ENCODE measurements around the gene MX2.
"Not testable (repeated sequence)": the region's sequence is repeated elsewhere in the genome, so short reads cannot be mapped to it uniquely, and the experiment has no call there.

The MX2 gene

DNA sequence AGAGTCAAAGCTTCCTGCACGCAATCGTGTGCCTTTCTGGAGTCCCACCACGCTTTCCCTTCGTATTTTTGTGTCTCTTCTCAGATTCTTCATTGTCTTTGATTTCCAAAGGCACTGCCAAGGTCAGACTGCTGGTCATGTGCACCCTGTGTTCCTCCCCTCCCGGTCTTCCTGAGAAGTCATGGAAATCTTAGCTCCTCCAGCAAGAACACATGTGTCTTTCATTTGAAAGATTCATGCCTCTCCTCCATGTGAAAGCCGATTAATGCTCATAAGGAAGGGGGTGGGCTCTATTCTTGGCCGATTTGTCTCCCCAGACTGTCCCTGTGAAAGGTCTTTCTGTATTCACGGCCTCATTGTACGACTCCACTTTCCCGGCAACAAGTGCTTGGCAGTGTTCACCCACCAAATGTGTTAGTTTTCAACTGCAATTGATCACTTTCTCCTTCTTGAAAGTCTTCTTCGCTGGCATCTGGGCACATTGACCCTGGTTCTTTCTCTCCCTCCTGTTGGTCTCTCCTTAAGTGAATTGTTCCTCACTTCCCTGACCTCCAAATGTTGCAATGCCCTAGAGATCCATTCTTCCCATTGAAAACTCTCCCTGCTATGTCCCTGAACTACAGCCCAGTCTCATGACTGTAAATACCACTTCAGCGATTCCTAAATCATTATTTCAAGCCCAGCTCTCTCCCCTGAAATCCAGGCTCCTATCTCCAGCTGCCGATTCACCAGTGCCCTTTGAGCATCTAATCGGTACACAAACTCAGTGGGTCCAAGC, 25.4 kb downstream of the MX2 start:
- peak in 1 of 4 experiments; percentile 1 for DNase-seq

DNA sequence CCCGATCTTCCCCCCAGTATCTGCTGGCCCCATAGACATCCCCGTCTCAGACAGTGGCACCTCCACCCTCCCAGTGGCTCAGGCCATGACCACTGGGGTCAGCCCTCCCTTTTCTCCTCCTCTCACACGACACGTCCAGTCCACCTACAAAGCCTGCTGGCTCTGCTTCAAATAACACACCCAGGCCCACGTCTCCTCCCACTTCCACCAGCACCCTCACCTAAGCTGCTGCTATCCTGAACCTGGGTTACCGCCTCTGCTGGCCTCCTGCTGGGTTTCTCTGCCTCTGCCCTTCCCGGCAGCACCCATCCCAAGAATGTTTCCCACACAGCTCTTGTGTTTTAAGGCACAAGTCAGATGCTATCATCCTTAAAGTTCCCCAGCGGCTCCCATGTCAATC, 26.0 kb downstream of the MX2 start:
- no peak for DNase-seq

DNA sequence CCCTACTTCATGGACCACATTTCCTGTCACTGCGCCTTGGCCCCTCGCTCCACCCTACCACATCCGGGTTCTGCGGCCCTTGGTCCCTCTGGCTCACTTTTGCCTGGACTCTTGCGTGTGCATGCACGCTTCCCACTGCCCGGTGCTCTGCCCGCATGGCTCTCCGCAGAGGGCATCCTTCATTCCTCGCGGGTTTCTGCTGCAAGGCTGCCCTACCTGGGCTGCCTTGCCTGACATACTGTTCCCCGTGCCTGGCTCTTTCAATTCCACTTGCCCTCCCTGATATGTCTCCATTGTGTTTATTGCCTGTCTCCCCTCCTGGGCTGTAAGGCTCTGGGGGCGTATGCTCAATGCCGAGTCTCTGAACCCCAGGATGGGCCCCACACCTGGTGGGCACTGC, 26.4 kb downstream of the MX2 start:
- no peak for DNase-seq

DNA sequence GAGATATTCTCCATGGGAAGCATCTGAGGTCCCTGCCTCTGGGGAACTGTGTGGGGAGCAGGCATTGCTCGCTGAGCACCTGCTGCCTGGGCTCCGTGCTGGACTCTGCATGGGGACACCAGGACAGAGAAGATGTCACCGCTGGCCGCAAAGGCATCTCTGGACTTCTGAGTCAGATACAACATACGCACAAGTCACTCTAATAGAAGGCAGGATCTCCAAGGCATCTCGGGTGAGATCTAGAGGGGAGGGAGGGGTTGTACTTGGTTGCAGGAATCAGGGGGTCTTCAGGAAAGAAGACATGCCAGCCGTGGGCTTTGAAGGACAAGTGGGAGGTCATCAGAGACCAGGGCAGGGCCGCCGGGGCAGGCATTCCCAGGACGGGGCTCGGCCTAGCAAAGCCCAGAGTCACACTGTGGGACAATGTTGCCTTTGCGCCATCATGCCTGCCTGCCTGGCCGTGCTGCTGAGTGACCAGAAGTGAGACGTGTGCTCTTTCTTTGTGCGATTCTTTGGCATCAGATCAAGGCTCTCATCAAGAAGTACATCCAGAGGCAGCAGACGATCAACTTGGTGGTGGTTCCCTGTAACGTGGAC, 28.3 kb downstream of the MX2 start:
- DNase-seq, result no peak

DNA sequence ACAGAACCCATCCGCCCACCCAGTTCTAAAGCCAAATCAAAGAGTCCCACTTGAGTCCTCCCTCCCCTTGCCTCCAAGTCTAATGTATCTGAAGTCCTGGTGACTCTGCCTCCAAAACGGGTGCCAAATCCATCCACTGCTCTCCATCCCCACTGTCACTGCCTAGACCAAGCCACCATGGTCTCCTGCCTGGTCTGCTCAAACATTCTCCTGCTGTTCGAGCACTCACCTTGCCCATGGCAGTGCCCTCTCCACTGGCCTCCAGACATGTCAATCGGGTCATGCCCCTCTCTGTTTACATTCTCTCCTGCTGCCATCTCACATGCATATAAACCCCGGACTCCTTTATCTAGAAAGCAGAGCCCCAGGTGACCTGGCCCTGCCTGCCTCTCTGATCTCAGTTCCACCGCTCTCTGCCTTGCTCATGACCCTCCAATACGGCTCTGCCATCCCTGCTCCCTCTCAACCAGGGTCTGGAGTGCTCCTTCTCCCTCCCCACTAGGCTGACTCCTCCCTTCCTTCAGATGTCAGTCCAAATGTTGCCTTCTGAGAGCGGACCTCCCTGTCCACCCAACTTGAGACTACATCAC, 32.1 kb downstream of the MX2 start:
- DNase-seq, result no peak

DNA sequence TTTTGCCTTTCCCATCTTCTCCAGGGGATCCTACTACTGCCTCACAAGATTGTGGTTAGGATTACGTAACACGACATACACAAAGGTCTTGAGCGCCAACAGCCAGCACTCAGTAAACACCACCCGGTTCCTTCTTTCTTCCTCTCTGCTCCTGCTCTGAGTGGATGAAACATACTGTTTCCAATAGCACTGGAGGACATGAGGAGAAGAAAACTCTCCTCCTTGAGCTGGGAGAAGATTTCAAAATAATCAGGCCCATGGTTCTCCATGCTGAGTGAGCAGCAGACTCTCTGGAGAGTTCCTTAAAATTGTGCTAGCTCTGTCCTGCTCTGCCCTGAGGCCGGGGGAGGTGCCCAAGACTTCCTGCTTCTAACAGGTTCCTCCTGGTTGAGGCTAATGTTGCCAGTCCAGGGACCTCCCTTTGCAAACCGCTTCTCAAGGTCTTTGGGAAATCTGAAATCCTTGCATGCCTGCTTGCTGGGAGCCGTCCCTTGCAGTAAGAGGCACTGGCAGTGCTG, 34.8 kb downstream of the MX2 start:
- peak; percentile 81 to 93 (median 92) for DNase-seq

GRCh38 chr21:41397471-41397891, 35.7 kb downstream of the MX2 start:
- peak; percentile 71 to 86 (median 74) for DNase-seq

GRCh38 chr21:41398251-41398650, 36.4 kb downstream of the MX2 start:
- peak in 1 of 4 experiments; percentile 1 for DNase-seq

DNA sequence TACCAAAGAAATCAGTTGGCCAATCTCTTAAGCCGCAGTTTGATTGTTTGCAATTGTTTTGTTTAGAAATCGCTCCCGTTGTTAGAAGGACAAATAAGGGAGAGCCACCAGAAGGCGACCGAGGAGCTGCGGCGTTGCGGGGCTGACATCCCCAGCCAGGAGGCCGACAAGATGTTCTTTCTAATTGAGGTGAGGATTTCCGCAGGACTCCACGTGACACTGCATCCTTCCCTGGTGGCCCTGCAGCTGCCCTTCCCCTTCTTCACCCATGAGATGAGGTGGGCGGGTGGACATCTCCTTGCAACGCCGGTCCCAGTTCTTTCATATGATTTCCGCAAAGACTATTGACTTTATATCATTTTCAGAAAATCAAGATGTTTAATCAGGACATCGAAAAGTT, 37.0 kb downstream of the MX2 start:
- DNase-seq, result peak in 1 of 4 experiments; percentile 12

DNA sequence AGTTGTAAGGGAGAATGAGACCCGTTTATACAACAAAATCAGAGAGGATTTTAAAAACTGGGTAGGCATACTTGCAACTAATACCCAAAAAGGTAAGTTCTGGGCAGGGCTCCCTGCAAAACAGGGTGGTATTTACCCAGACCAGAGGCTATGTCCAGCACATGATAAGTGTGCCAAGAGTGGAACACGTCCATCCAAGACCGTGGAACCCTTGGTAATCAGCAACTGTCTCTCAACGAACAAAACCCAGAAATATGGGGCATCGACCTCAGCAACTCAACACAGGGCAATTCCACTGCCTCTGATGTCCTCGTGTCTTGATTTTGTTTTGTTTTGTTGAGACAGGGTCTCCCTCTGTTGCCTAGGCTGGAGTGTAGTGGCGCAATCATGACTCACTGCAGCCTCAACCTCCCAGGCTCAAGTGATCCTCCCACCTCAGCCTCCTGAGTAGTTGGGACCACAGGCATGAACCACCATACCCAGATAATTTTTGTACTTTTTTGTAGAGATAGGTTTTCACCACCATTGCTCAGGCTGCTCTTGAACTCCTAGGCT, 37.5 kb downstream of the MX2 start:
- DNase-seq, result peak in 1 of 4 experiments; percentile 4

GRCh38 chr21:41402231-41402630, 40.4 kb downstream of the MX2 start:
- peak in 1 of 4 experiments; percentile 0 for DNase-seq

- no peak for DNase-seq
These were observed 41.0 kb downstream of the MX2 start for GRCh38 chr21:41402796-41403195.

DNA sequence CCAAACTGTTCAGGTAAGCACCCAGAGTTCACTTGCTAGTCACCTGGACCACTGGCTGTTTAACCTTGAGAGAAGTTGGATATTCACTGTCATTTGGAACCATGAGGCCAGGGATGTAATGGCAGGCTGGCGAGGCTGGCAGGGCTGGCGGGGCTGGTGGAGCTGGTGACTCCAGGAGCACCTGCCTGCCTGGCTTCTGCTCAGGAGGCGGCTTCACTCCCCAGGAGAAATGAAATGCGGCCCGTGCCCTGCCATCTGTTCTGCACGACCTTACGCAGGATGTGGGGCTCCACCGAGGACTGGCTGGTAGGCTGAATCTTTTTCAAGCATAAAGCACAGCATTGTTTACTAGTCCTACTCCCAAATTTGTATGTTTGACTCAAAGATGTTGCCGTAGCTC, 41.5 kb downstream of the MX2 start:
- DNase-seq, result peak in 1 of 4 experiments; percentile 1

DNA sequence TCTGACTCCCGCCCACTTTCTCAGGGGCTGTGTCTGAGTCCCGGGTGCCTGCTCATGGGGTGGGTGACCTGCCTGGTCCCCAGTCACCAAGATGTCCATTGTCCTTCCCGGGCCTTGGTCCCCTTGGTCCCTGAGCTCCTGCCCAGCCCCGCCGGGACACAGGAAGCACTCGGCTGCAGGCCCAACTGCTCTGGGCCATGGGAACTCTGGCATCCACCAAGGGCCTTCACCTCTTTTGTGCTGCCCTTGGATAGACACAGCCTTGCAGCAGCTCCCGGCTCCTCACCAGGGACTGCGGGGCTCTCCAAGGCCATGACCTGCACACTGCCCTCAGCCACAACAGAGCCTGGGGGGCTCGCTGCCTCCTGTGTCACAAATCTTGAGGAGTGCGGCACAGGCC, 42.1 kb downstream of the MX2 start:
- DNase-seq, result peak in 1 of 4 experiments; percentile 1

- DNase-seq, result peak; percentile 21 to 59 (median 58)
These were observed 43.5 kb downstream of the MX2 start for GRCh38 chr21:41405321-41405720.

- DNase-seq, result peak; percentile 80 to 90 (median 88)
These were observed 44.5 kb downstream of the MX2 start for GRCh38 chr21:41406340-41406739.

DNA sequence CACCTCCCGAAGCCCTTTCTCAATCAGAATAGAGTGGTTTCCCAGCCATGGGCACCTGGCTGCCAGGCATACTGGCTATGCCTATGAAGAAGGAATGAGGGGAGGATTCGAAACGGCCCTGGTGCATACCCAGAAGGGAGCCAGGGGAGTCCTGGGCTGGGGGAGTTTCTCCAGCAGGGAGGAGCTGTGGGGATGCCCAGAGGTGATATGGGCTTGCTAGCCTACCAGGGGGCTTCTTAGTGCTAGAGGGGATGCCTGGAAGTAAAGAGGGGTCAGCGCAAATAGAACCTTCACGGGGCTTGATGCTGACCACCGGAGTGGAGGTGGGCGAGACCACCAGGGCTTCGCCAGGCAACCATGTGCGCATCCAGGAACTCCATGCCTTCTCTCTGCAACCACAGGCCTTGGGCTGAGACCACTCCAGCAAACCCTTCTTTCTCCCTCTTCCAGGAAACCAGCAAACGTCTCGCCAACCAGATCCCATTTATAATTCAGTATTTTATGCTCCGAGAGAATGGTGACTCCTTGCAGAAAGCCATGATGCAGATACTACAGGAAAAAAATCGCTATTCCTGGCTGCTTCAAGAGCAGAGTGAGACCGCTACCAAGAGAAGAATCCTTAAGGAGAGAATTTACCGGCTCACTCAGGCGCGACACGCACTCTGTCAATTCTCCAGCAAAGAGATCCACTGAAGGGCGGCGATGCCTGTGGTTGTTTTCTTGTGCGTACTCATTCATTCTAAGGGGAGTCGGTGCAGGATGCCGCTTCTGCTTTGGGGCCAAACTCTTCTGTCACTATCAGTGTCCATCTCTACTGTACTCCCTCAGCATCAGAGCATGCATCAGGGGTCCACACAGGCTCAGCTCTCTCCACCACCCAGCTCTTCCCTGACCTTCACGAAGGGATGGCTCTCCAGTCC, 46.0 kb downstream of the MX2 start:
- no peak for DNase-seq

GRCh38 chr21:41410361-41410760, 48.5 kb downstream of the MX2 start:
- no peak for DNase-seq

DNA sequence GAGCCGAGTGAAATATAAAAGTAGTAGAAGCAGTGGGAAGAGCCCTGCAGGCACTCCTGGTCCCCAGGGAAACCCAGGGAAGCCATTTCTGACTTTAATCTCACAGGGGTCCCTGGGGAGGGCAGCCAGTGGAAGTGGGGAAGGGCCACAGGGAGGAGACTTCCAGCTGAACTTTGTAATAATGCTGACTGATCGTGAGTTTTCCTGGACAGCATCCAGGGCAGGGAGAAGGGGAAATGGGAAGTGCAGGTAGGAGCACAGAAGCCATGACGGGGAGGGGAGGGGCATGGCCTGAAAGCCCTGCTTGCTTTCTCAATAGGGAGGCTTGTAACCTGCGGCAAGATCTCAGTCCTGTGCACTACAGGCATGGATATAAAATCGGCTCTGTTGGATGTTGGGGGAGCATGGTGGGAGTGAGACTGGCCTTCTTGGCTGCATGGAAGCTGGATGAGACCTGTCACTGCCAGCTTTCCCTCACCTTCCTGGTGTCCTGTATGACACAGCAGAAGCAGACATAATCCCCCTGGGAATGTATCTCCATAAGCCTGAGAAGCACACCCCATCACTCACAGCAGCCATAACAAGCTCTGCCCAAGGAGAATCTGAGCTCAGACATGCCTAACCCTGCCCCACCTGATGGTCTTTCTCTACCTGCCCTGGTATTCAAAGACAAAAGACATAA, 49.1 kb downstream of the MX2 start:
- no peak for DNase-seq

DNA sequence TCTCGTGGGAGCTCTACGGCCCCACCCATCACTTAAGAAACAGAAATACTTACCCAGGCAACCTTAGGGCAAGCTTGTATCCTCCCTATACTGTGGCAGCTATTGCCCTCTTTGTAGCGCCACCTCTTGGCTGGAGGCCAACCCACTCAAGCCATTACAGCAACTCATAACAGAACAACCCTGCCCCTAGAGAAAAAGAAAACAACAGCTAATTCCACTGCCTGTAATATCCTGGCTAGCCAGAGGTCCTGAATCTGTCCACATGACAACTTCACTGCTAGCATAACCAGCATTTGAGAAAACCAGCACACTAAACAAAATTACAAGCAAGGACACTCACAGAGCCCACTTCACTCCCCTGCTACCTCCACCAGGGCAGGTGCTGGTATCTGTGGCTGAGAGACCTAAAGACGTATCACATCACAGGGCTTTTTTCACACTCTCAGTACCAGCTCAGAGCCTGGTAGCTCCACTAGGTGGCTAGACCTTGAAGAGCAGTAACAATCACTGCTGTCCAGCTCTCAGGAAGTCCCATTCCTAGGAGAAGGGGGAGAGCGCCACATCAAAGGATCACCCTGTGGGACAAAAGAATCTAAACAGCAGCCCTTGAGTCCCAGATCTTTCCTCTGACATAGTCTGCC, 49.7 kb downstream of the MX2 start:
- peak in 3 of 4 experiments; percentile 28 to 48 (median 42) for DNase-seq

- DNase-seq, result not testable (repeated sequence)
These were observed 55.7 kb downstream of the MX2 start for GRCh38 chr21:41417505-41417904.

Data from suppressor macrophage (primary cell).